AML-193 (cell line): ENCODE results near the gene PRICKLE2.

Experiments
- DNase-seq, 2 experiments: peaks; one replicate each; lab custom pipeline; 2025; lab: John Stamatoyannopoulos, UW

Gene PRICKLE2

GRCh38 chr3:64247991-64248646, 22.9 kb upstream of the PRICKLE2 start:
- DNase-seq, result no peak

- DNase-seq, result peak; percentile 31 to 44
These were observed 19.0 kb upstream of the PRICKLE2 start for GRCh38 chr3:64244011-64244942.

DNA sequence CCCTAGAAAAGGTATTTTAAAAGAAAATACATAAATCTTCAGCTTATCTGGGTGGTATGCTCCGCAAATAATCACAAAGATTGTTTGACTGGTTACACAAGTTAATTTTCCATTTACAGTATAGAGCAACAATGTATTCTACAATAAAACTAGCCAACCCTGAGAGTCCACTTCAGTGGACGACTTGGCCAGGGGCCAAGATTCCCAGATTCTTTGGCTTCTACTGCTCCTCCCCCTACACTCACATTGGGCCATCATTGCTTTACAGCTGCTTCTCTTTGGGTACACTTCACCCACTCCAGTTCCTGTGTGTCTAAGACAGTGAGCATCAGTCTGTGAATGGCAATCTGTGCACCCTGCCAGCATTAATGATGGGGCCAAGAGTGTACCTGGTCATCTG, 17.2 kb upstream of the PRICKLE2 start:
- DNase-seq, result no peak

DNA sequence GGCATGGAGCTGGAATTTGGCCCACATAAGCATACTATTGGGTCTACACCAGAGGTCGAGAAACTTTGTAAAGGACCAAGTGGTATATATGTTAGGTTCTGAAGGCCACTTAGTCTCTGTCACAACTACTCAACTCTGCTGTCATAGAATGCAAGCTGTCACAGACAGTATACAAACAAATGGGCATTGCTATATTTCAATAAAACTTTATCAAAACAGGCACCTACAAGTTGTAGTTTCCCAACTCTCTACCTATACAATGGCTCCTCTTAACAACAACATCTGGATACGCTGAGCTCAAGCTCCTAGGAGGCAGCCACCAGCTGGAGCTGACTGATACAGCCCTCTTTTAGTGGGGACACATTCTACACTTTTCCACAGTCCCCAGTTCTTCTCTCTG, 15.7 kb upstream of the PRICKLE2 start:
- no peak for DNase-seq

DNA sequence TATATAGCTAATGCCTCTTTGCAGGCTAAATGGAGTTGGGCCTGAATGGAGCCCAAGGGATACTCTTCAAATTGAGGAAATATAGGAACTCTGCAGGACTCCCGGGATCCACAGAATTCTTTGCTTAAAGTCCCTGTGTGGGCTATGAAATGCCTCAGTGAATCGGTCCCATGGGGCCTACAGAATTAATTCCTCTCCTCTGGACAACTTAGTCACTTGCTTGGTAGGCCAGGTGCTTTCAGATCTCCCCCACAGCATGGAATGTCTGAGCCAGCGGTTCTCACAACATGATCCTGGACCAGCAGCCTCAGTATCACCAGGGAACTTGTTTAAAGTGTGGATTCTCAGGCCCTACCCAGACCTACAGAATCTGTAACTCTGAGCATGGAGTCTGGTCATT, 15.1 kb upstream of the PRICKLE2 start:
- DNase-seq, result no peak

GRCh38 chr3:64239841-64240240, 14.6 kb upstream of the PRICKLE2 start:
- DNase-seq, result no peak

DNA sequence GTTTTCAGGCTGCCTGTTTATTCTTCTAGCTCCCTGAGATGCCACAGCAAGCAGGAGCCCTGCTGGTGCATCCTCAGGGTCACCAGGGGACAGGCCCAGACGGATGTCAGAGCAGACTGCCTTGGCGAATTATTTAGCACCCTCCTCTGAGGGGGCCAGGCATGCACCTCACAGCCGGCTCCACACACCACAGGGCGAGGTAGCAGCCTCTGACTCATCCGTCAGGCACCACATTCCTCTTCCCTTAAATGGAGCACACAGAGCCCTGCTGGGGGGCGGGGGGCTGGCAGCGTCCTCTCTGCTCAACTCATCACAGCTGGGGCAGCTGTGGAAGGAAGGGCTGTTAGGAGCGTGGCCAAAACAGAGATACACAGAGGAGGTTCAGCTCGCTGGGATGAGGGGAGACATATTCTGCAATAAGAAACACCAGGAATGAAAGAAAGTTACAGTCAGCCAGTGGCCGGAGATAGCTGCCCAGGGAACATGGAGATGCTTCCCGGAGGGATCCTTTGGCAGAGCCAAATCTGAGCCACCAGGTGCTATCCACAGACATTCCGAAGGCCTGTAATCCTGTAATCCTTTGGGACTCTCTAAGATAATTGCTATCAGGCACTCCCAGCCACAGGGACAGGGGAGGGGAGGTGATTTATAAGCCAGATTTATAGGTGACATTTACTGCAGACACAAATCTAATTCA, 13.9 kb upstream of the PRICKLE2 start:
- no peak for DNase-seq

DNA sequence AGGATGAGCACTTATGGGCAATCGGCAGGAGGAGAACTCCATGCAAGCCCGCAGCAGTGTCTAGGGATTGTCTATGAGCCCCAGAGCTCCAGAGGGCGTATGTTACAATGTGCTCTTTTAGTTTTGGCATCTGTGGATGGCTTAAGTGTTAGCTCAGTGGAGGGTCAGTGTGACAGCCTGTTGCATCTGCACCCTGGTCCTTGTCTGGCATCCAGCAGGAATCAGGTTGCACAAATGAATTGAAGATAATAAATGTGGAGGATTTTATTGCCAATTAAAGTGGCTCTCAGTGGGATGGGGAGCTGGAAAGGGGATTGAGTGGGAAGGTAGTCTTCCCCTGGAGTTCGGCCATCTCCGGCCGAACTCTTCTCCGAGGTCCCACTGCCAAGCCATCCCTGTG, 11.8 kb upstream of the PRICKLE2 start:
- no peak for DNase-seq

DNA sequence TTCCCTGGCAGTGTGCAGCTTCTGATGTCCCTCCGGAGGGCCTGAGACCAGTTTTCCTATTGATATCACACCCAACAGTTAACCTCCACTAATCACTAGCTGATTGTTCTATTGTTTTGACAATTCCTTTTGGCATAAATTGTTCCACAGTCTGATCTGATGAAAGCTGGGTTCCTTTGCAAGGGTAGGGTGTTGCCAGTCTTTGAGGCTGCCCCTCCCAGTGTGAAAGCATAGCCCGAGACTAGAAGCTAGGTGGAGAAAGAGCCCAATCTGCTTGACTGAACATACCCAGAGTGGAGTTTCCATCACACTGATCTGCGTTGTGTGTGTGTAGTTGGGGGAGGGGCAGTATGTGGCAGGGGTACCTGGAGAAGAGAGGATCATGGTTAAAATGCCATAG, 10.3 kb upstream of the PRICKLE2 start:
- no peak for DNase-seq

DNA sequence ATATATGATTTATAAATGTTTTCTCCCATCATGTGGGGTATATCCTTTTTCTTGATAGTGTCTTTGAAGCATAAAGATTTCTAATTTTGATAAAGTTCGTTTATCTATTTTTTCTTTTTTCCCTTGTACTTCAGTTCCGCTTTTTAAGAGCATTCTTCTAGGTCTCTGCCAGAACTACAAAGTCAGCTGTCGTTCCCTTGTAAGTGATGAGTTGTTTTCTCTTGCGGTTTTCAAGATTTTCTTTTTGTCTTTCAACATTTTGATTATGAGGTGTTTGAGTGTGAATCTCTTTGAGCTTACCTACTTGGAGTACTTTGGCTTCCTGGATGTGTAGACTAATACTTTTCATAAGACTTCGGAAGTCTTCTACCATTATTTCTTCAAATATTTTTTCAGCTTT, 9.3 kb upstream of the PRICKLE2 start:
- no peak for DNase-seq

DNA sequence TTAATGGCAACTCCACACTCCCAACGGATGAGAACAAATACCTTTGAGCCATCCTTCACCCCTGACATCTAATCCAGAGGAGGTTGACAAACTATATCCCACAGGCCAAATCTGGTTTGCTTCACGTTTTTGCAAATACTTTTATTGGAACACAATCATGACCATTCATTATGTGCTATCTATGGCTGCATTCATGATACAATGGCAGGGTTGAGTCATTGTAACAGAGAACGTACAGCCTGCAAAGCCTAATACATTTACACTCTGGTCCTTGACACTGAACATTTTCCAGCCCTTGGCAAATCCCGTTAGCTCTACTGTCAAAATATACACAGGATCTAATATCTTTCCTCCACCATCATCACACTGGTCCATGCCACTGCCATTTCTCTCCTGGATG, 7.6 kb upstream of the PRICKLE2 start:
- no peak for DNase-seq

DNA sequence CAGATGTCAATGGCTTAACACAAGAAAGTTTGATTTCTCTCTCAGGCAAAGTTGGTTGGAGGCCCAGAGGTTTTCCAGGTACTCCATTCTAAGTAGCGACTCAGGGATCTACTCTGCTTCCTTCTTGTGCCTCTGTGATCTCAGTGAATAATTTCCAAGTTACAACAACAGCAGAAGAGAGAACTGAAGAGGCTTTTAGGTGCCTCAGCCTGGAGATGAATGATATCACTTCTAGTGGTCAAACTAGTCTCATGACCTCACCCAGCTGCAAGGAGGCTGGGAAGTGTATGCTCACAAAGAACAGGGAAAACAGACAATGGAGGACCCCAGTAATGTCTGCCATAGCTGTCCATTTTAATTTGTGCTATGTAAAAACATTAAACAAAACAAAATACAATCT, 4.6 kb upstream of the PRICKLE2 start:
- DNase-seq, result no peak

DNA sequence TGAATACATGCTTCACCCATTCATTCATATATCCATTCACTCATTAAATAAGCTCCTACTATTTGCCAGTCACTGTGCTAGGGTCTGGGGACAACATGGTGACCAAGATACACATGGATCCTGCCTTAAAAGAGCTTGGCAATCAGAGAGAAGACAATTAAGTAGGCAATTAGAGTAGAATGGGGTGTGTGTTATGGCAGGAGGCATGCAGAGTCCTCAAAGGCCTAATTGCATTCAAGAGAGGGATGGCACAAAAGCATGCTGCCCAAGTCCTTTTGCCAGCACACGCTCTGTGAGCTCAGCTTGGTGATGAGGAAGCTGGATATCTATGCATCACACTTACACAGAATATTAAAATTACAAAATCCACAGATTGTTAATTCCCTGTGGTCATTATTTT, 2.8 kb upstream of the PRICKLE2 start:
- DNase-seq, result no peak

- DNase-seq, result no peak
These were observed 1.5 kb upstream of the PRICKLE2 start for GRCh38 chr3:64226730-64227129.

- DNase-seq, result no peak
These were observed 631 bp upstream of the PRICKLE2 start for GRCh38 chr3:64225695-64226499.

DNA sequence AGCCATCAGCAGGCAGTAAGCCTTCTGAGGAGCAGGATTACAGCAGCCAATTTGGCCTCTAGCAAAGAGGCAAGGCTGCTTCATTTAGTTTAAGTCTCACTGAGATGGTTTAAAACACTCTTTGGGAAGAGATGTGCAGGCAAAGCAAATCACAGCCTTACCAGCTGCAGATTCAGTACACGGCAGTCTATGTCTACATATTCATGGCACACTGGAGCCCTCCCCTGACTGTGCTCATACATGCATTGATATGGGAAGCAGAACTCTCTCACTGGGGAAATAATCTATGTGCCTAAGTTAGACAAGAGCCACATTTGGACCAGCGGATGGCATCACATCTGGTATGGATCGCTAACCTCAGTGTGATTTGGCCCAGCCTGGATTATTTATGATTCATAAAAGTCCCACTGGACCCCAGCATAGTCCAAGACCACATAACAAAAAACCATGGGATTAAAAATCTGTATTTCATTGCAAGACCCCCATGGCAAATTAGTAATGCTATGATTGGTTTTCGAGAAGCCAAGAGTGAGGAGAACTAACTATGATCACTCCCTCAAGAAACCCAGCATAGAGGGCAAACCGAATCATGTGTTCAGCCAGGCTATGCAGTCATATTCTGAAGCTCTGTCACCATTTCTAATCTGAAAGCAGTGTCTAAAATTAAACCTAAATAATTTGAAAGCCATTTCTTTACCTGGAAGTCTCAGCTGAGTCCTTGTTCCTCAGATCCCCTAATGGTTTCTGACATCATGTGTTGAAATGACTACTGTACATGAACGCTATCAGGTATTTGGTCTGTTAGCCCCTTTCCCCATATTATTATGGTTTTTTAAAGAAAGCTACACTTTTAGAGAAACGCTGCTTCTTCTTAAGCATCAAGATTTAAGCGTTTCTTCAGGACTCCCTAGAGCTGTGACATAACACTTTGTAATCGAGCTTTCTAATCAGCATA, 1.2 kb downstream of the PRICKLE2 start:
- no peak for DNase-seq

DNA sequence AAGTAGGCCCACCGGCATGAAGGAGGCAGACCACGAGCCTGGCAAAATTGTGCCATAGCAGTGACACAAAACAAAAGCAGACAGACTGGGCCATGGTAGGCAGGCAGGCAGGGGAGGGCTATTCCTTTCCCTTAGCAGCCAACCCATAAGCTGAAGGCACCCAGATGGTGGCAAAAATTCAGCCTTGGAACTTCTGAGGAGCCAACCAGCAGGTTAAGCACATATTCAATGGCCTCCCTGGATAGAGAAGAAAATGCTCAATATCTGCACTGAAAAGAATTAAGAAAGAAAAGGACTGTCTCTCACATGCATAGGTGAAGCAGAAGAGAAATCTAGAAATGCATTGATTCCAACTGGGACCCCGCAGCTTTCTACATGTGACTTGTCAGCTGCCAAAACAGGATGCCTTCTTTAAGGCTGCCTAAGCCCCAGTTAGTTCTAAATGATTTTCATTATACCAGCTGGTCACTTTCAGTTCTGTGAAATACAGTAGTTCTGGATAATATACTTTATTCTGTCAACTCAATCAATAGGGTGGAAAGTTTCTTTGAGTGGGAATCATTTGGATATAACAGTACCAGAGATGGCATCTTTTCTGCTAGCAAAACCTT, 2.7 kb downstream of the PRICKLE2 start:
- DNase-seq, result no peak

- DNase-seq, result no peak
These were observed 3.6 kb downstream of the PRICKLE2 start for GRCh38 chr3:64221571-64222257.

- DNase-seq, result no peak
These were observed 4.9 kb downstream of the PRICKLE2 start for GRCh38 chr3:64220161-64220914.
